ENCODE measurements around the gene IPO4. TPM values are rescaled to one million over a fixed set of nuclear protein-coding genes. Genes with fewer than 3 reads are reported as not detected.

IPO4 gene
- total and polyA plus RNA-seq, 2 of the 8 experiments (the other 6 are each of a cell fraction or from before 2014, with no cell fraction given) = 55.5 to 108 TPM

DNA sequence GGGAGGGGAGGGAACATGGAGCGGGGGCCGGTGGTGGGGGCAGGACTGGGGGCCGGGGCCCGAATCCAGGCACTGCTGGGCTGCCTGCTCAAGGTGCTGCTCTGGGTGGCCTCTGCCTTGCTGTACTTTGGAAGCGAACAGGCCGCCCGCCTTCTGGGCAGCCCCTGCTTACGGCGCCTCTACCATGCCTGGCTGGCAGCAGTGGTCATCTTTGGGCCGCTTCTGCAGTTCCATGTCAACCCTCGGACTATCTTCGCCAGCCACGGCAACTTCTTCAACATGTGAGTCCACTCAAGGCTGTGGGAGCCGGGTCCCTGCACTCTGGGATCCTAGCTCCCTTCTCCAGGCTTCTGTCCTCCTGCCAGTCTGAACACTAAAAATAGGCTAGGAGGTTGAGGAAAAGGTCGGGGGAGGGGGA, 57.1 kb downstream of the IPO4 start (continued):
- TF ChIP-seq EP300 (IDR thresholded peaks at IDR 0.05; ENCODE audit: borderline replicate concordance in 1 of 2, low read depth in 2 of 2, low read length in 2 of 2) = no peak
- no peak for TF ChIP-seq EGR1 (IDR thresholded peaks at IDR 0.05; ENCODE audit: borderline replicate concordance, low read depth, low read length)

Data from H1 (cell line).